Lower leg skin (tissue), 3 donors: ENCODE data around the gene RPTOR.

Source experiments
- POLR2A ChIP-seq, 2 donors: fragments of 450-650 bp; IDR thresholded peaks; one replicate each; pipeline ENCODE4 v1.6.1; 2016 to 2017; ENCODE audit warnings: antibody characterized with exemption in 2 of 2, mild to moderate bottlenecking in 1 of 2, moderate library complexity in 1 of 2
- TF ChIP-seq, protein P1 (sequence below), 3 donors: fragments of 450-650 bp; IDR thresholded peaks; one replicate each; pipeline ENCODE4 v1.5.1; 2016; ENCODE audit warnings: antibody characterized with exemption in 3 of 3, mild to moderate bottlenecking in 3 of 3, moderate library complexity in 2 of 3

DNA sequence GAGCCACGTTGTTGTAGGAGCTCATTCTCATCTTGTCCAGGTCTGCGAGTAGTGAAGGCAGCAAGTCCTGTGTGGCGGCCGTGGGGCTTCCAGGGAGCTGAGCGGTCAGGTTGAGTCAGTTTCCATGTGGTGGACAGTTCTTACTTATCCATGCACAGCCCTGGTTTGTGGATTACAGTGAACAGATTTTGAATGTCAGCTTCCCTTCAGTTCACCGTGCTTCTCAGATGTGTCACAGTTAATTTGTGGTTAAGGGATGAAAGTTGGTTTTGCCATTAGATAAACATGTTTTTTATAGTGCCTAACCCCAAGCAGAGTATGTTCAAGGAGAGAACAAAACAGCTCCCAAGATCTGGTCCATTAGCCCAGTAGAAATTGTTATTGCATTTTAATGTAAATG lies 103.1 kb downstream of the RPTOR start:
- TF ChIP-seq, protein P1, sequence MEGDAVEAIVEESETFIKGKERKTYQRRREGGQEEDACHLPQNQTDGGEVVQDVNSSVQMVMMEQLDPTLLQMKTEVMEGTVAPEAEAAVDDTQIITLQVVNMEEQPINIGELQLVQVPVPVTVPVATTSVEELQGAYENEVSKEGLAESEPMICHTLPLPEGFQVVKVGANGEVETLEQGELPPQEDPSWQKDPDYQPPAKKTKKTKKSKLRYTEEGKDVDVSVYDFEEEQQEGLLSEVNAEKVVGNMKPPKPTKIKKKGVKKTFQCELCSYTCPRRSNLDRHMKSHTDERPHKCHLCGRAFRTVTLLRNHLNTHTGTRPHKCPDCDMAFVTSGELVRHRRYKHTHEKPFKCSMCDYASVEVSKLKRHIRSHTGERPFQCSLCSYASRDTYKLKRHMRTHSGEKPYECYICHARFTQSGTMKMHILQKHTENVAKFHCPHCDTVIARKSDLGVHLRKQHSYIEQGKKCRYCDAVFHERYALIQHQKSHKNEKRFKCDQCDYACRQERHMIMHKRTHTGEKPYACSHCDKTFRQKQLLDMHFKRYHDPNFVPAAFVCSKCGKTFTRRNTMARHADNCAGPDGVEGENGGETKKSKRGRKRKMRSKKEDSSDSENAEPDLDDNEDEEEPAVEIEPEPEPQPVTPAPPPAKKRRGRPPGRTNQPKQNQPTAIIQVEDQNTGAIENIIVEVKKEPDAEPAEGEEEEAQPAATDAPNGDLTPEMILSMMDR (IDR thresholded peaks at IDR 0.05), result no peak
- TF ChIP-seq POLR2A (IDR thresholded peaks at IDR 0.05), result no peak
